Cardiac fibroblast (primary cell): ENCODE measurements around the gene FGGY.

Experiments
- DNase-seq, 2 donors: peaks; one replicate each; pipeline versions ENCODE4 v3.0.0 to v3.0.0-alpha.2; 2010; ENCODE audit warnings: low read depth in 2 of 2
- H3K4me3 ChIP-seq, 2 donors: replicated peaks in 1 of 2; 1 replicate in 1 of 2; 2 replicates in 1 of 2; pipeline ENCODE4 v1.5.1; 2011; ENCODE audit warnings: low read depth in 2 of 2, low read length in 2 of 2, mild to moderate bottlenecking in 2 of 2, moderate library complexity in 1 of 2
- CTCF ChIP-seq: IDR thresholded peaks from one replicate; pipeline ENCODE4 v1.5.1; 2011; ENCODE audit warnings: low read depth, mild to moderate bottlenecking, low read length, inconsistent platforms

Gene FGGY

GRCh38 chr1:59593798-59594790, 297.2 kb downstream of the FGGY start:
- TF ChIP-seq CTCF, result no peak
- no peak for DNase-seq
- no peak overlapping the region for H3K4me3 ChIP-seq

GRCh38 chr1:59595774-59596173, 298.9 kb downstream of the FGGY start:
- DNase-seq, result peak; percentile 21 to 23

GRCh38 chr1:59596432-59596831, 299.5 kb downstream of the FGGY start:
- peak; percentile 69 to 79 for DNase-seq

More at GRCh38 chr1:59595774-59596173, 298.9 kb downstream of the FGGY start:
- H3K4me3 ChIP-seq, result no peak overlapping the region
- TF ChIP-seq CTCF, result no peak

GRCh38 chr1:59596956-59597355, 300.1 kb downstream of the FGGY start:
- no peak for DNase-seq
- no peak overlapping the region for H3K4me3 ChIP-seq
- TF ChIP-seq CTCF, result no peak

More at GRCh38 chr1:59596432-59596831, 299.5 kb downstream of the FGGY start:
- no peak overlapping the region for H3K4me3 ChIP-seq
- TF ChIP-seq CTCF, result no peak

GRCh38 chr1:59597420-59598119, 300.7 kb downstream of the FGGY start:
- H3K4me3 ChIP-seq, result no peak overlapping the region
- no peak for TF ChIP-seq CTCF
- no peak for DNase-seq

- no peak for TF ChIP-seq CTCF
- no peak for DNase-seq
- no peak overlapping the region for H3K4me3 ChIP-seq
Measured at GRCh38 chr1:59598120-59598440, 301.2 kb downstream of the FGGY start.
